Heart right ventricle (tissue), 16 donors: Measurements from ENCODE around the gene GALNT16. TPM values are rescaled to one million over a fixed set of nuclear protein-coding genes. Genes with fewer than 3 reads are reported as not detected.

Source experiments
- ATAC-seq, 8 donors: fragments of 200-7000 bp; cut with Tn5 transposase; one replicate each; pipeline ENCODE4 v1.9.1; 2020; ENCODE audit warnings: mild to moderate bottlenecking in 8 of 8, moderate library complexity in 8 of 8, moderate number of reproducible peaks in 1 of 8
- DNase-seq, 2 donors: peaks; one replicate each; pipeline ENCODE4 v3.0.0-alpha.2; 2020
- H3K27ac ChIP-seq, 10 donors: fragments of 200-600 bp; sonication (generic) in 2 of 10; one replicate each; pipeline versions ENCODE4 v1.5.0 to v1.8.0; 2020 to 2022; ENCODE audit warnings: mild to moderate bottlenecking in 3 of 10
- H3K27me3 ChIP-seq, 7 donors: fragments of 200-600 bp; one replicate each; pipeline ENCODE4 v1.8.0; 2021 to 2022; ENCODE audit warnings: mild to moderate bottlenecking in 2 of 7
- H3K36me3 ChIP-seq, 9 donors: fragments of 200-600 bp; sonication (generic) in 1 of 9; one replicate each; pipeline versions ENCODE4 v1.5.0 to v1.8.0; 2020 to 2022; ENCODE audit warnings: mild to moderate bottlenecking in 2 of 9
- H3K4me1 ChIP-seq, 9 donors: fragments of 200-600 bp; sonication (generic) in 1 of 9; one replicate each; pipeline versions ENCODE4 v1.5.0 to v1.8.0; 2020 to 2022; ENCODE audit warnings: mild to moderate bottlenecking in 4 of 9
- H3K4me3 ChIP-seq, 10 donors: fragments of 200-600 bp; sonication (generic) in 2 of 10; one replicate each; pipeline versions ENCODE4 v1.5.0 to v1.8.0; 2020 to 2022; ENCODE audit warnings: mild to moderate bottlenecking in 7 of 10, moderate library complexity in 2 of 10
- H3K9me3 ChIP-seq, 11 donors: fragments of 200-600 bp in 10 of 11; sonication (generic) in 2 of 11; one replicate each; pipeline versions ENCODE4 v1.5.0 to v1.8.0; 2013 to 2022; ENCODE audit warnings: mild to moderate bottlenecking in 2 of 11, control low read depth in 1 of 11, moderate library complexity in 1 of 11
- WGBS, 2 donors: extraction: QIAGEN DNeasy Blood & Tissue Kit; methylation state at CpG; one replicate each; pipeline ENCODE4 v1.1.7; 2013; ENCODE audit warnings: inconsistent platforms in 1 of 2; 5-methylcytosine and 5-hydroxymethylcytosine counted together
- intact Hi-C, 10 donors: fragments of 100-400 bp; cut with DNase I; formaldehyde crosslinking; loops; one replicate each; pipeline versions ENCODE4 v1.11.1 to v1.14.2; 2022
- polyA plus RNA-seq, 2 donors: library from polyadenylated mRNA; stranded (reverse); fragments of 200-250 nt; gene quantifications; one replicate each; pipeline ENCODE4 v1.2.3, GENCODE V29; 2013
- total RNA-seq, 10 donors: library from RNA; stranded (reverse); fragmentation: NEBNext Ultra II Directional in 3 of 10; extraction: Animal tissue kit (Norgen Biotek cat#: 25700) in 3 of 10; gene quantifications; one replicate each; pipeline versions ENCODE4 v1.2.1 to v1.2.4, GENCODE V29; 2021 to 2023
- TF ChIP-seq, protein P1 (sequence below), 9 donors: fragments of 200-600 bp; sonication (generic) in 2 of 9; IDR thresholded peaks; one replicate each; pipeline versions ENCODE4 v1.5.0 to v1.8.0; 2021 to 2022; ENCODE audit warnings: antibody characterized with exemption in 9 of 9, mild to moderate bottlenecking in 5 of 9, moderate library complexity in 1 of 9
- donor health status: Arrhythmogenic right ventricular cardiomyopathy.
- donor health status: ischemic (EF 13 %, LVEDD 7.1; RV severe dilation, severe dysfunction).
- donor health status: healthy with polysubstance abuse.
- donor health status: DM: no; HTN: yes; CAD: no.
- donor health status: DM: no; HTN: no; CAD: no.
- donor health status: ischemic (EF 25% LVEDD 6.9; RV normal size, moderate dysfunction).
- donor health status: ischemic (EF 25% LVEDD 5.7; RV mildly dilated, moderate dysfunction).
- donor health status: healthy.
- donor health status: DM: yes; HTN: yes; CAD: no.
- donor health status: Ischemic cardiomyopathy.
- donor health status: ischemic (EF 35%, LVEDD 5.7; RV mildly dilated, moderate dysfunction).
- donor health status: nonischemic (EF 11% LVEDD 7.7; RV severe dilation, severe dysfunction).
- donor health status: DM: yes; HTN: yes; CAD: no.
- donor health status: PGD.
- donor health status: ischemic (EF 29% LVEDD 5.4; RV normal size, mild dysfunction).
- donor health status: nonischemic (EF 23%, LVEDD 6.1; RV moderate dilation, normal function).

The GALNT16 gene
- total and polyA plus RNA-seq, 12 donors = 9.6 to 106 (median 68.3) TPM

DNA sequence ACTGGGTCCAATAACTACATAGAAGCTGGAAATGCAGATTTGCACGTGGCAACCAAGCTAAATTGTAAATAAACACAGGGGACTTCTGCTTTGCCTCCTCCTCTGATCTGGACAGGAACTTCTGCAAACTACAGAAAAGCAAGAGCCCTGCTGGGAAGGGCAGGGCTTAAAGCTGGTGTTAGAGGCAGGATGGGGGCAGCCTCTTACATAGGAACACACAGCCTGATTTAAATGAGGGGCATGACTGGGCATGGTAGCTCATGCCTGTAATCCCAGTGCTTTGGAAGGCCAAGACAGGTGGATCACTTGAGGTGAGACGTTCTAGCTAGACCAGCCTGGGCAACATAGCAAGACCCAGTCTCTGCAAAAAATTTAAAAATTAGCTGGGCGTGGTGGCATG is 91.4 kb downstream of the GALNT16 start:
- no peak for DNase-seq
- H3K4me1 ChIP-seq = peaks cover 0 to 17% (median 7%) of the 10 kb centered on the region in 9 donors
- H3K9me3 ChIP-seq = no peaks in the 10 kb centered on the region
- no peak overlapping the region for H3K27ac ChIP-seq
- 72 to 81% methylated on average over 3 of the region's 3 CpGs for whole genome bisulfite sequencing, 2 donors
- H3K4me3 ChIP-seq = no peak overlapping the region
- TF ChIP-seq, protein P1, sequence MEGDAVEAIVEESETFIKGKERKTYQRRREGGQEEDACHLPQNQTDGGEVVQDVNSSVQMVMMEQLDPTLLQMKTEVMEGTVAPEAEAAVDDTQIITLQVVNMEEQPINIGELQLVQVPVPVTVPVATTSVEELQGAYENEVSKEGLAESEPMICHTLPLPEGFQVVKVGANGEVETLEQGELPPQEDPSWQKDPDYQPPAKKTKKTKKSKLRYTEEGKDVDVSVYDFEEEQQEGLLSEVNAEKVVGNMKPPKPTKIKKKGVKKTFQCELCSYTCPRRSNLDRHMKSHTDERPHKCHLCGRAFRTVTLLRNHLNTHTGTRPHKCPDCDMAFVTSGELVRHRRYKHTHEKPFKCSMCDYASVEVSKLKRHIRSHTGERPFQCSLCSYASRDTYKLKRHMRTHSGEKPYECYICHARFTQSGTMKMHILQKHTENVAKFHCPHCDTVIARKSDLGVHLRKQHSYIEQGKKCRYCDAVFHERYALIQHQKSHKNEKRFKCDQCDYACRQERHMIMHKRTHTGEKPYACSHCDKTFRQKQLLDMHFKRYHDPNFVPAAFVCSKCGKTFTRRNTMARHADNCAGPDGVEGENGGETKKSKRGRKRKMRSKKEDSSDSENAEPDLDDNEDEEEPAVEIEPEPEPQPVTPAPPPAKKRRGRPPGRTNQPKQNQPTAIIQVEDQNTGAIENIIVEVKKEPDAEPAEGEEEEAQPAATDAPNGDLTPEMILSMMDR (IDR thresholded peaks at IDR 0.05) = no peak
- ATAC-seq = no peak
- intact Hi-C loops = no loop called here
- peaks cover 0 to 56% (median 0%) of the 10 kb centered on the region in 9 donors for H3K36me3 ChIP-seq
- no peaks in the 10 kb centered on the region for H3K27me3 ChIP-seq

DNA sequence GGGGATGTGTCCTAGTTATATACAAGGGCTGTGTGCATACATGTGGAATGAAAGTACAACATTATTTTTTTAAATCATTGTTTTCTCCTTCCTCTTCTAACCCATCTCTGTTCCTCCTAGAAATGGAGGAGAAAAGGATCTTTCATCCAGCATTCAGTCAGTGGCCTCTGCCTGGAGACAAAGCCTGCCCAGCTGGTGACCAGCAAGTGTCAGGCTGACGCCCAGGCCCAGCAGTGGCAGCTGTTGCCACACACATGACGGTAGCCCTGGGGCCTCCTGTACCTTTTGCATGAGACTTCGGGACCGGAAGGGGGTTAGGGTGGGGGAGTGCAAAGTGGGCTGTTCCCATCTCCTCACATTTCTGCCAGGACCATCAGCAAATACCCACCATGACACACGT is 92.0 kb downstream of the GALNT16 start:
- no peaks in the 10 kb centered on the region for H3K9me3 ChIP-seq
- no peak for DNase-seq
- peaks cover 0 to 56% (median 0%) of the 10 kb centered on the region in 9 donors for H3K36me3 ChIP-seq
- no peak for ATAC-seq
- H3K27me3 ChIP-seq = no peaks in the 10 kb centered on the region
- TF ChIP-seq, protein P1 (IDR thresholded peaks at IDR 0.05) = no peak
- WGBS, 2 donors = 86 to 90% methylated on average over 5 of the region's 5 CpGs
- intact Hi-C loops = no loop called here
- no peak overlapping the region for H3K4me3 ChIP-seq
- peaks cover 0 to 18% (median 7%) of the 10 kb centered on the region in 9 donors for H3K4me1 ChIP-seq
- no peak overlapping the region for H3K27ac ChIP-seq

DNA sequence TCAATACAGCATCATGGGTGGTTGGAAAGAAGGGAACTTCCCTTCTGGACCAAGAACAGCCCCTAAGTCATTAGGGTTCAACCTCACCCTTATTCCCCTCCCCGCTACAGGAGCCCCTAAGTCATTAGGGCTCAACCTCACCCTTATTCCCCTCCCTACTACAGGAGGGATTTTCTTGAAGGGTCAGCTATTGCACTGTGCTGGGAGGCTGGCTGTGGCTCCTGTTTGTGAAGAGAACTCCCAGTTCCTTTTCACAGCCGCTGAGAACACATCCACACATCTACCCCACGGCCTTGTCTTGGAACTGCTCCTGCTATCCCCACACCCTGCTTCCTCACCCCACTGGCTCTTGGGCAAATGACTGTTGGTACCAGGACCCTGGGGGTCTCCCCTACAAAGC is 93.2 kb downstream of the GALNT16 start:
- Histone ChIP-seq H3K4me3 (no peak overlapping the region), H3K27me3 (no peaks in the 10 kb centered on the region), H3K4me1 (peaks cover 0 to 18% (median 7%) of the 10 kb centered on the region in 9 donors), H3K36me3 (peaks cover 0 to 46% (median 0%) of the 10 kb centered on the region in 9 donors), H3K9me3 (no peaks in the 10 kb centered on the region), H3K27ac (no peak overlapping the region)
- DNase-seq (no peak), ATAC-seq (no peak)
- TF ChIP-seq, protein P1 (IDR thresholded peaks at IDR 0.05) = no peak
- intact Hi-C loops = no loop called here
- 95 to 98% methylated on average over 3 of the region's 3 CpGs for WGBS, 2 donors

DNA sequence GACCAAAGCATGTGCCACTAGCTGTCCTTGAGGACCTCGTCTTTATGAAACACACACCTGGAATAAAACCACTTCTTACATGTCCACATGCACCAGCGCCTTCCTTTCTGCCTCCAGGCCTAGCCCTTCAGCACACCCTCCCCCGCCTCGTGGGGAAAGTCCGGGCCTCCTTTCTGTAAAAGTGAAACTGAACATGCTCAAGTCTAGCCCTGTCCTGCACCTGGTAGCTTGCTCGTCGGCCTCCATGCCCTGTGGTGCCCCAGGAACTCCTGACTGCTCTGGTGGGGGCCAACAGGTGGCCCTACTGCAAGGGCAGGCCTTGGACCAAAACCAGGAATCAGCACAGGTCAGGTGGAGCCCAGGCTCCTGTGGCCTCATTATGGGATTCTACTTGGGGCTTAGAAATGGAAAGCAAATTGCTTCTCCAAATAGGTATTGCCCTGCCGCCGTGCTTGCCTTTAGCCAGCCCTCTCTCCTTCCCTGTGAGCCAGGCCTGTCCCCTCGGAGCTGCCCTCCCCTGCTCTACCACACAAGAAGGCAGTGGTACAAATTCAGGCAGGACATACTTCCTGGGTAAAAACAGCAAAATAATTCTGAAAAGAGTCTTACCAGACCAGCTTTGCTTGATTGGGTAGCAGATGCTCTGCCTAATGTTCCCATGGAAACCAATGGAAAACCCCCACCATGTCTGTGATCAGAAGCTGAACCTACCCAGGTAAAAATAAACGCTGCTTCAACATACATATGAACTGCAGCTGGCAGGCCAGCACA is 94.6 kb downstream of the GALNT16 start:
- H3K27me3 ChIP-seq = no peaks in the 10 kb centered on the region
- H3K9me3 ChIP-seq = no peaks in the 10 kb centered on the region
- no peak for DNase-seq
- intact Hi-C loops = no loop called here
- TF ChIP-seq, protein P1 (IDR thresholded peaks at IDR 0.05) = no peak
- peaks cover 0 to 18% (median 7%) of the 10 kb centered on the region in 9 donors for H3K4me1 ChIP-seq
- no peak for ATAC-seq
- no peak overlapping the region for H3K4me3 ChIP-seq
- H3K27ac ChIP-seq = peak overlapping the region in 4 of 10 donors; percentile 34 to 68 (median 52)
- WGBS, 2 donors = 79 to 84% methylated on average over 11 of the region's 11 CpGs
- H3K36me3 ChIP-seq = peaks cover 0 to 37% (median 0%) of the 10 kb centered on the region in 9 donors
